SJSA1 (cell line): ENCODE data around the gene SLC43A3. TPM values are rescaled to one million over a fixed set of nuclear protein-coding genes. Genes with fewer than 3 reads are reported as not detected.
A peak's percentile ranks its signal among the peaks of the same experiment; 100 is the strongest.

Experiments
- DNase-seq, 2 experiments: peaks; one replicate each; pipeline ENCODE4 v3.0.0-alpha.2; 2015 to 2020; ENCODE audit warnings: low spot score in 2 of 2, low read depth in 1 of 2
- H3K27ac ChIP-seq: fragments of 250-450 bp; sonication (Bioruptor Pico); 2 replicates; pipeline ENCODE4 v1.5.1; 2020; ENCODE audit warnings: mild to moderate bottlenecking, moderate library complexity
- H3K27me3 ChIP-seq: fragments of 250-450 bp; sonication (Bioruptor Pico); replicated peaks from 2 replicates; pipeline ENCODE4 v1.5.1; 2020; ENCODE audit warnings: mild to moderate bottlenecking, moderate library complexity
- H3K36me3 ChIP-seq: fragments of 250-450 bp; sonication (Bioruptor Pico); 2 replicates; pipeline ENCODE4 v1.5.1; 2020; ENCODE audit warnings: mild to moderate bottlenecking
- H3K4me1 ChIP-seq: fragments of 250-450 bp; sonication (Bioruptor Pico); replicated peaks from 2 replicates; pipeline ENCODE4 v1.6.1; 2021; ENCODE audit warnings: mild to moderate bottlenecking
- H3K4me3 ChIP-seq: fragments of 250-450 bp; sonication (Bioruptor Pico); 2 replicates; pipeline ENCODE4 v1.5.1; 2020; ENCODE audit warnings: mild to moderate bottlenecking
- H3K9me3 ChIP-seq: fragments of 250-450 bp; sonication (Bioruptor Pico); replicated peaks from 2 replicates; pipeline ENCODE4 v1.5.1; 2020; ENCODE audit warnings: mild to moderate bottlenecking
- total RNA-seq: library from RNA; depleted of rRNA; stranded (reverse); fragments of >200 nt; shearing (Covaris generic); gene quantifications from 2 replicates; pipeline ENCODE4 v1.2.3, GENCODE V29; 2014; rRNA removed

Gene SLC43A3
- 49.5 and 62.2 TPM in 2 replicates for total RNA-seq

DNA sequence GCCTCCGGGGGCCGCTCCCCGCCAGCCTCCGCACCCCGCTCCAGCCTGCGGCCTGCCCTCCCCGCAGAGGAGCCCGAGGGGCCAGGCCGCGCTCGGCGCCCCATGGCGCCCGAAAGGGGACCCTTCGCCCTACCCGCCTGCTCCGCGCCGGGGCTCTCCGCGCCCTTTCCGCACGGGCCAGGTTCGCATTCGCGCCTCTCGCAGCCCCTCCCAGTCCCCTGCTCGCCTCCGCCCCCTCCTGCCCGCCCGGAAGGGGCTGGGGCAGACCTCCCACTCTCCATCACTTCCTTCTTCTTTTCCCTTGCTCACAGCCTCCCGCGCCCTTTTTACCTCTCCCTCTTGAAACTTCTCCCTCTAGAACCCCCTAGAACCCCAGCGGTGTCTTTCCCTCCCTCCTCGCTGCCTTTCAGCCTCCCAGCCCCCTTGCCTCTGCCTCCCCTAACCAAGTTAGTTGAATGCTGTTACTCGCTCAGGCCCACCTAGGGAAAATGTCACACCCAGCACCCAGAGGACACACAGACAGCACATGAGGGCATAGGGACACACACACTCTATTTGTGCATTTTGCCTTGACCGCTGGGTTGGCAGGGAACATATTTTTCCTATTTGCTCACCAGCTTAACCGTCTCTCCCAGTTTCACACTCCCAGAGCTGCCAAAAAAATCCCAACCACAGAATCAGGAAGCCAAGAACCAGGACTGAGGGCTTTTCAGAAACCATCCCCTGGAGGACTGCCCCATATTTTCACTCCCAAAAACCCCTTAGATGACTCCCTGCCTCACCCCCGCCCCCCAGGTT, at the start of gene SLC43A3:
SLC43A3 (minus strand) TSS at position 193 of the 798 bp plus-strand sequence. CDS start 949 bp downstream, outside the sequence.
- Histone ChIP-seq H3K36me3 (peaks cover 26% of the 10 kb centered on the region), H3K4me1 (peaks cover 43% of the 10 kb centered on the region), H3K27me3 (no peaks in the 10 kb centered on the region), H3K4me3 (peak within 1 kb of the TSS; percentile 50), H3K27ac (peak within 1 kb of the TSS; percentile 89), H3K9me3 (no peaks in the 10 kb centered on the region)
- peak; percentile 80 to 82 for DNase-seq

GRCh38 chr11:57476047-57476756, 49.3 kb upstream of the SLC43A3 start:
- H3K9me3 ChIP-seq = no peaks in the 10 kb centered on the region
- H3K4me1 ChIP-seq = peaks cover 10% of the 10 kb centered on the region
- H3K27ac ChIP-seq = no peak overlapping the region
- H3K27me3 ChIP-seq = peaks cover 50% of the 10 kb centered on the region
- DNase-seq = no peak
- no peaks in the 10 kb centered on the region for H3K36me3 ChIP-seq
- peak overlapping the region; percentile 15 for H3K4me3 ChIP-seq

DNA sequence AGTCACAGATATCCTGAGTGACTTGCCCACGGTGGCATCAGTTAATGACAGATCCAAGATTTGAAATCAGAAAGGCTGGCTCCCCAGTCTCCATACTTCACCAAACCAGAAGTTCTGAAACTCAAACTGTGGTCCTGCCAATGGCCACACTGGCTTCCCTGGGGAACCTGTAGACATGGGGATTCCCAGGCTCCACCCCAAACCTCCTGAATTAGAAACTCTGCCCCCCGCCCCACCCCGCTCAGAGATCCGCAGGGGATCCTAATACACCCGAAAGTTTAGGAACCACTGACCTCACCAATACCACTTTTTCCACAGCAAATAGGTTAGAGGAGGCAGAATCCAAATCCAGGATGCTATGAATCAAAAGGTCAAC, 48.7 kb upstream of the SLC43A3 start:
- DNase-seq = no peak
- no peaks in the 10 kb centered on the region for H3K9me3 ChIP-seq
- peaks cover 45% of the 10 kb centered on the region for H3K27me3 ChIP-seq
- no peaks in the 10 kb centered on the region for H3K36me3 ChIP-seq
- H3K4me1 ChIP-seq = peaks cover 10% of the 10 kb centered on the region
- H3K4me3 ChIP-seq = no peak overlapping the region
- H3K27ac ChIP-seq = no peak overlapping the region

GRCh38 chr11:57475191-57475590, 48.3 kb upstream of the SLC43A3 start:
- no peak for DNase-seq
- no peak overlapping the region for H3K27ac ChIP-seq
- H3K9me3 ChIP-seq = no peaks in the 10 kb centered on the region
- peaks cover 10% of the 10 kb centered on the region for H3K4me1 ChIP-seq
- peaks cover 45% of the 10 kb centered on the region for H3K27me3 ChIP-seq
- no peak overlapping the region for H3K4me3 ChIP-seq
- no peaks in the 10 kb centered on the region for H3K36me3 ChIP-seq

DNA sequence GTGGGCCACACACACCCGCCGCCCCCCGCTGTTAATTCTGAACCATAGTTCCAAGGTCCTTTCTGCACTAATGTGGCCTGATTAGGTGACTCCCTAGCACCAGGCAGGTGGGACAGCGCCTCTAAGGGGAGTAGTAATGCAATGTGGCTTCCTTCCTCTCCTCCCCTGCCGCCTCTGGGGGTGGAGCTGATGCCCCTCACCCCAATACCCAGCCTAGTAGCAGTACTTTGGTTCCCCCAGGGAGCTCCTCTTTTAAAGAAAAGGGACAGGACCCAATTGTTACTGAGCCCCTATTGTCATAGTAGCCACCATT, 47.8 kb upstream of the SLC43A3 start:
- Histone ChIP-seq H3K27ac (no peak overlapping the region), H3K36me3 (no peaks in the 10 kb centered on the region), H3K27me3 (peaks cover 45% of the 10 kb centered on the region)

GRCh38 chr11:57474017-57474802, 47.3 kb upstream of the SLC43A3 start:
- no peaks in the 10 kb centered on the region for H3K9me3 ChIP-seq
- no peak for DNase-seq
- H3K4me3 ChIP-seq = no peak overlapping the region
- H3K27ac ChIP-seq = no peak overlapping the region
- peaks cover 45% of the 10 kb centered on the region for H3K27me3 ChIP-seq
- no peaks in the 10 kb centered on the region for H3K36me3 ChIP-seq
- H3K4me1 ChIP-seq = peaks cover 10% of the 10 kb centered on the region

More for the DNA sequence above, 47.8 kb upstream of the SLC43A3 start:
- Histone ChIP-seq H3K4me3 (no peak overlapping the region), H3K9me3 (no peaks in the 10 kb centered on the region), H3K4me1 (peaks cover 10% of the 10 kb centered on the region)
- no peak for DNase-seq

DNA sequence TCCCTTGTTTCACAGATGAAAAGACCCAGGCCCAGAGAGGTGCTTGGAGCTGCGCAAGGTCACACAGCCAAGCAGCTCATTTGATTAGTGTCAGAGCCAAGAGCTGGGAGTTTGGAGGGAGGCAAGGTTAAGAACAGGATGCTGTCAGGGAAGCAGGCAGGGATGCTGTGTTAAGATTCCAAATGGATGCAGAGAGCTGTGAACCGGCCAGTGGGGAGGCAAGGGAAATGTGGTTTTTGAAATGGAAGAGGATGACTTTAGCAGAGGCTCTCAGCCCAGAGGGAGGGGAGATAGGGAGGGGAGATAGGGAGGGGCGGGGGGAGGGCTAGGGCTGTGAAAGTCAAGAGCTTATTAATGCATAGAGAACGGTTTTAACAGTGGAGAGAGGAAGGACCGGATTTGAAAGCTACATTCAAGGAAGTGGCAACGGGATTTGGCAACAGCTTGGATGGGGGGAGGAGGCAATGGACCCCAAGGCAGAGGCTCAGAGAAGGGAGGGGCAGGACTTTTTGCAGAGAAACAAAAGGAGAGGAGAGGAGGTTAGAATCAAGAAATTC, 46.4 kb upstream of the SLC43A3 start:
- Histone ChIP-seq H3K9me3 (no peaks in the 10 kb centered on the region), H3K36me3 (no peaks in the 10 kb centered on the region), H3K4me1 (peaks cover 10% of the 10 kb centered on the region), H3K27me3 (peaks cover 45% of the 10 kb centered on the region), H3K27ac (no peak overlapping the region), H3K4me3 (no peak overlapping the region)
- DNase-seq = no peak

GRCh38 chr11:57471496-57471895, 44.6 kb upstream of the SLC43A3 start:
- peaks cover 6% of the 10 kb centered on the region for H3K4me1 ChIP-seq
- H3K4me3 ChIP-seq = no peak overlapping the region
- H3K27me3 ChIP-seq = peaks cover 27% of the 10 kb centered on the region
- DNase-seq = no peak
- H3K36me3 ChIP-seq = no peaks in the 10 kb centered on the region
- no peak overlapping the region for H3K27ac ChIP-seq
- no peaks in the 10 kb centered on the region for H3K9me3 ChIP-seq

DNA sequence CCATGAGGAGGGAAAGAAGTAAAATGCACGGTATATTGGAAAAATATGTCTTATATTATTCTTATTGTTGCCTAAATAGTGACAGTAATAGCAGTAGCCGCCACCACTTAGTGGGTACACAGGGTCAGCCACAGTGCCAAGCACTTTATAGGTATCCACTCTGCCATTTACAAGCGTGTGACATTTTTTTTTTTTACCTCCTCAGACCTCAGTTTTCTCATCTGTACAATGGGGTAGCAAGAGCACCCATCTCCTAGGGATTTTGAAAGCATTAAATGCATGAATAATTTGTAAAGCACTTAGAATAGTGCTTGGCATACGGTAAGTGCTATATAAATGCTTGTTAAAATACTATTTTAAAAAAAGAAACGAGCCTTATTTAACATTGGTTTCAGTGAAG, 42.3 kb upstream of the SLC43A3 start:
- Histone ChIP-seq H3K27me3 (peaks cover 12% of the 10 kb centered on the region), H3K4me1 (no peaks in the 10 kb centered on the region), H3K36me3 (no peaks in the 10 kb centered on the region), H3K4me3 (no peak overlapping the region), H3K27ac (no peak overlapping the region), H3K9me3 (no peaks in the 10 kb centered on the region)
- no peak for DNase-seq

DNA sequence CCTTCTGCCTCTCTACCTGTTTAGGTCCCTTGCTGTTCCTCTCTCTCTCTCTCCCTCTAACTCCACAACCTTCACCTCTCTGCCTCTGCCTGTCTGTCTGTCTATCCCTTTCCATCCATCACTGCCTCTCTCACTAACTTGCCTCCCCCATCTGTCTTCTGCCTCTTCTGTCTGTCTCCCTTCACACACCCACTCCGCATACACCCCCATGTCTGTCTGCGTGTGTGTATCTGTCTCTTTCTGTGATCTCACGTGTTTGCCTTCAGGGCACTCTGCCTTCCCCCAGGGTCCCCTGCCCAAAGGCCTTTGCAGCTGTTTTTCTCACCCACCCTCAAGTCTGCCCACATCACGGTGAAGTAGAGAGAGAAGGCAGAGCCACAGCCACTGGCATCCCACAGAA, 41.4 kb upstream of the SLC43A3 start:
- DNase-seq = no peak
- Histone ChIP-seq H3K9me3 (no peaks in the 10 kb centered on the region), H3K27ac (no peak overlapping the region), H3K27me3 (peaks cover 13% of the 10 kb centered on the region; the same call in 1 of the 2 replicates), H3K4me1 (no peaks in the 10 kb centered on the region), H3K4me3 (no peak overlapping the region), H3K36me3 (no peaks in the 10 kb centered on the region)

GRCh38 chr11:57467508-57468157, 40.7 kb upstream of the SLC43A3 start:
- no peaks in the 10 kb centered on the region for H3K4me1 ChIP-seq
- DNase-seq = no peak

DNA sequence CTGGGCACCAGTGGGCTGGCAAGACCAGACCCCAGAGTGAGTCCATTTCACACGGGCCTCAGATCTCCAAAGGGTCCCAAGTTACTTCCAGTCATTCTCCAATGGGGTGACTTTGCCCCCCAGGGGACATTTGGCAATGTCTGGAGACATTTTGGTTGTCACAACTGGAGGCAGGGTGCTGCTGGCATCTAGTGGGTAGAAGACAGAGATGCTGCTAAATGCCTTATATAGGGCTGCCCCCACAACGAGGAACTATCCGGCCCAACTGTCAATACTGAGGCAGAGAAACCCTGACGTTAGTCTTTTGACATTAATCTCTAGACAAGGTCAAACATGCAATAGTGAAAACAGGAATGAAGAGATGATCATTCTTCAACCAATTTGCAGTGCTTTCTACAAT, 39.8 kb upstream of the SLC43A3 start:
- no peak for DNase-seq
- H3K27me3 ChIP-seq = peaks cover 18% of the 10 kb centered on the region
- no peaks in the 10 kb centered on the region for H3K9me3 ChIP-seq
- H3K36me3 ChIP-seq = no peaks in the 10 kb centered on the region
- no peaks in the 10 kb centered on the region for H3K4me1 ChIP-seq
- no peak overlapping the region for H3K27ac ChIP-seq
- H3K4me3 ChIP-seq = no peak overlapping the region

More at GRCh38 chr11:57467508-57468157, 40.7 kb upstream of the SLC43A3 start:
- Histone ChIP-seq H3K36me3 (no peaks in the 10 kb centered on the region), H3K4me3 (no peak overlapping the region), H3K27ac (no peak overlapping the region), H3K9me3 (no peaks in the 10 kb centered on the region), H3K27me3 (peaks cover 14% of the 10 kb centered on the region)

DNA sequence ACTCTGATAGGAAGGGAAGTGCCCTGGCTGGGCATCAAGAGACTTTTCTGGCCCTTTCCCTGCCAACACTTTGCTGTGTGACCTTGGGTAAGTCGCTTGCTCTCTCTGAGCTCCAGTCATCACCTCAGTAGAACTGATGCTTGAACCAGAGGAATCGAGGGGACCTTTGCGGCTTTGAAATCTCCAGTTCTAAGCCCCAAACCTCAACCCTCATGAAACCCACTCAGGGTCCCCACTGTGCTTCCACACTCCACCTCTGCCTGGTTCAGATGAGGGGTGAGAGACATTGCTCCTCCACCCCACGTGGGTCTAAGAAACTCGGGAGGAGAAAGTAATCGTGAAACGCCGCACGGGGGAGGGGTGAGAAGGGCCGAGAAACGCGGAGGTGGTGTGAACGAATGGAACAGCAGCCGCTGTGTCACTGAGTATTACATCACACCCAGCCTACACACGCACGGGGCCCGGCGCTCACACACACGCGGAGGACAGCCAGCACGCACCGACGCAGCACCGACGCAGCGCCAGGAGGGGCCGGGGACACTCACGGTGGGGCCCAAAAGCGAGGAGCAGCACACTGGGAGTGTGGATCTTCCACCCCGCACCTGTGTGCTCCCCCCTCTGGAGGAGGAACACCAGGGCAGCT, 37.7 kb upstream of the SLC43A3 start:
- no peak overlapping the region for H3K4me3 ChIP-seq
- DNase-seq = no peak

More for the DNA sequence above, 37.7 kb upstream of the SLC43A3 start:
- H3K27ac ChIP-seq = no peak overlapping the region
- H3K4me1 ChIP-seq = peaks cover 12% of the 10 kb centered on the region
- H3K36me3 ChIP-seq = no peaks in the 10 kb centered on the region
- H3K9me3 ChIP-seq = no peaks in the 10 kb centered on the region
- peaks cover 35% of the 10 kb centered on the region for H3K27me3 ChIP-seq
